MM.1S (cell line): ENCODE results near the gene YWHAE.

ENCODE experiments used
- DNase-seq: peaks from one replicate; pipeline ENCODE4 v3.0.0-alpha.2; 2015
- H2AFZ ChIP-seq: fragments of 300-600 bp; sonication (generic); 2 replicates; pipeline ENCODE4 v1.6.0; 2016; ENCODE audit warnings: antibody characterized with exemption, low read length
- H3F3A ChIP-seq: fragments of 300-600 bp; sonication (generic); 2 replicates; pipeline ENCODE4 v1.6.1; 2016; ENCODE audit warnings: mild to moderate bottlenecking, antibody characterized with exemption, low read length, moderate library complexity, mixed read lengths; ENCODE audit not compliant: insufficient read depth
- H3K27ac ChIP-seq: fragments of 300-600 bp; sonication (generic); 2 replicates; pipeline ENCODE4 v1.5.1; 2016; ENCODE audit warnings: mild to moderate bottlenecking, low read length
- H3K27me3 ChIP-seq: fragments of 300-600 bp; sonication (generic); replicated peaks from 2 replicates; pipeline ENCODE4 v1.6.0; 2016; ENCODE audit warnings: low read length; ENCODE audit not compliant: insufficient read depth
- H3K36me3 ChIP-seq: fragments of 300-600 bp; sonication (generic); replicated peaks from 2 replicates; pipeline ENCODE4 v1.6.1; 2016; ENCODE audit warnings: mild to moderate bottlenecking, low read length, mixed read lengths; ENCODE audit not compliant: insufficient read depth
- H3K4me1 ChIP-seq: fragments of 300-600 bp; sonication (generic); 2 replicates; pipeline ENCODE4 v1.6.1; 2016; ENCODE audit warnings: low read length, mixed read lengths
- H3K4me2 ChIP-seq: fragments of 300-600 bp; sonication (generic); 2 replicates; pipeline ENCODE4 v1.6.0; 2016; ENCODE audit warnings: low read depth, low read length
- H3K4me3 ChIP-seq: fragments of 300-600 bp; sonication (generic); 2 replicates; pipeline ENCODE4 v1.5.1; 2016; ENCODE audit warnings: low read length, mixed read lengths
- H3K79me2 ChIP-seq: fragments of 300-600 bp; sonication (generic); 2 replicates; pipeline ENCODE4 v1.6.1; 2016; ENCODE audit warnings: mixed run types, low read length, mixed read lengths
- H3K9ac ChIP-seq: fragments of 300-600 bp; sonication (generic); 2 replicates; pipeline ENCODE4 v1.6.1; 2016; ENCODE audit warnings: low read length, mixed read lengths
- H3K9me2 ChIP-seq: fragments of 300-600 bp; sonication (generic); replicated peaks from 2 replicates; pipeline ENCODE4 v1.6.1; 2016; ENCODE audit warnings: mild to moderate bottlenecking, low read length, mixed read lengths; ENCODE audit not compliant: insufficient read depth
- H3K9me3 ChIP-seq: fragments of 300-600 bp; sonication (generic); replicated peaks from 2 replicates; pipeline ENCODE4 v1.6.1; 2016; ENCODE audit warnings: mild to moderate bottlenecking, low read length, mixed read lengths; ENCODE audit not compliant: insufficient read depth
- H4K20me1 ChIP-seq: fragments of 300-600 bp; sonication (generic); 2 replicates; pipeline ENCODE4 v1.6.1; 2016; ENCODE audit warnings: mild to moderate bottlenecking, low read length, moderate library complexity, mixed read lengths; ENCODE audit not compliant: insufficient read depth
- EZH2 ChIP-seq: fragments of 300-600 bp; sonication (generic); optimal IDR thresholded peaks from 2 replicates; pipeline ENCODE3; 2017; ENCODE audit warnings: low read depth, mild to moderate bottlenecking, antibody characterized with exemption, low read length, mixed read lengths
- EZH2phosphoT487 ChIP-seq: fragments of 300-600 bp; sonication (generic); IDR thresholded peaks from 2 replicates; pipeline ENCODE4 v1.6.1; 2018; ENCODE audit warnings: antibody characterized with exemption, low read length
- TF ChIP-seq, protein P1 (sequence below): fragments of 300-600 bp; sonication (generic); IDR thresholded peaks from 2 replicates; pipeline ENCODE4 v1.5.1; 2016; ENCODE audit warnings: antibody characterized with exemption, low read length, mixed read lengths

YWHAE gene

DNA sequence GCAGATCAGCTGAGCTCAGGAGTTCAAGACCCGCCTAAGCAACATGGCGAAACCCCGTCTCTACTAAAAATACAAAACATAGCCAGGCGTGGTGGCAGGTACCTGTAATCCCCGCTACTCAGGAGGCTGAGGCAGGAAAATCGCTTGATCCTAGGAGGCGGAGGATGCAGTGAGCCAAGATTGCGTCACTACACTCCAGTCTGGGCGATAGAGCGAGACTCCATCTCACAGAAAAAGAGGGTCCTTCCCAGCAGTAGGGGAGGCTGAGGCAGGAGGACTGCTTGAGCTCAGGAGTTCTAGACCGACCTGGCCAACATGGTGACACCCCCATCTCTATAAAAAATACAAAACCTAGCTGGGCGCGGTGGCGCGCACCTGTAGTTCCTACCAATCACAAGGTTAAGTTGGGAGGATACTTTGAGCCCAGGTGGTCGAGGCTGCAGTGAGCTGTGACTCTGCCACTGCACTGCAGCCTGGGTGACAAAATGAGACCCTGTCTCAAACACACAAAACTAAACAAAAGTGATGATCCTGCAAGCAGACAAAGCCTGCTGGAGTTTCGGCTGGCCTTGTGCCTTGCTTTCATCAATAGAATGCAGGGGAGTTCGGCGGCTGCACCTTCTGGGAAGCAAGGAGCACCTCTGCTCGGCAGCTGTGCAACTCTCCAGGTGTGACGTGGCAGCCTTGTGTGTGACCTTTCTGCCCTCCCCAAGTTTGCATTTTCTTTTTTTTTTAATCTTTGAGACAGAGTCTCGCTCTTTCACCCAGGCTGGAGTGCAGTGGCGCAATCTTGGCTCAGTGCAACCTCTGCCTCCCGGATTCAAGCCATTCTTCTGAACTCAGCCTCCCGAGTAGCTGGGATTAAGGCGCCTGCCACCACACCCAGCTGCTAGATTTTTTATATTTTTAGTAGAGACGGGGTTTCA is 12.4 kb upstream of the YWHAE start:
- H3K27ac ChIP-seq, result no peak overlapping the region
- no peaks in the 10 kb centered on the region for H4K20me1 ChIP-seq
- H3K9ac ChIP-seq, result no peak overlapping the region
- no peak overlapping the region for H3K4me2 ChIP-seq
- TF ChIP-seq EZH2phosphoT487 (no peak), EZH2 (no peak)
- TF ChIP-seq, protein P1, sequence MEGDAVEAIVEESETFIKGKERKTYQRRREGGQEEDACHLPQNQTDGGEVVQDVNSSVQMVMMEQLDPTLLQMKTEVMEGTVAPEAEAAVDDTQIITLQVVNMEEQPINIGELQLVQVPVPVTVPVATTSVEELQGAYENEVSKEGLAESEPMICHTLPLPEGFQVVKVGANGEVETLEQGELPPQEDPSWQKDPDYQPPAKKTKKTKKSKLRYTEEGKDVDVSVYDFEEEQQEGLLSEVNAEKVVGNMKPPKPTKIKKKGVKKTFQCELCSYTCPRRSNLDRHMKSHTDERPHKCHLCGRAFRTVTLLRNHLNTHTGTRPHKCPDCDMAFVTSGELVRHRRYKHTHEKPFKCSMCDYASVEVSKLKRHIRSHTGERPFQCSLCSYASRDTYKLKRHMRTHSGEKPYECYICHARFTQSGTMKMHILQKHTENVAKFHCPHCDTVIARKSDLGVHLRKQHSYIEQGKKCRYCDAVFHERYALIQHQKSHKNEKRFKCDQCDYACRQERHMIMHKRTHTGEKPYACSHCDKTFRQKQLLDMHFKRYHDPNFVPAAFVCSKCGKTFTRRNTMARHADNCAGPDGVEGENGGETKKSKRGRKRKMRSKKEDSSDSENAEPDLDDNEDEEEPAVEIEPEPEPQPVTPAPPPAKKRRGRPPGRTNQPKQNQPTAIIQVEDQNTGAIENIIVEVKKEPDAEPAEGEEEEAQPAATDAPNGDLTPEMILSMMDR, result no peak
- no peak for DNase-seq
- H3K27me3 ChIP-seq, result no peaks in the 10 kb centered on the region
- H3K4me1 ChIP-seq, result no peaks in the 10 kb centered on the region
- H3F3A ChIP-seq, result no peaks in the 10 kb centered on the region
- no peaks in the 10 kb centered on the region for H3K79me2 ChIP-seq
- no peaks in the 10 kb centered on the region for H3K36me3 ChIP-seq
- H2AFZ ChIP-seq, result no peak overlapping the region
- no peak overlapping the region for H3K4me3 ChIP-seq
- no peaks in the 10 kb centered on the region for H3K9me2 ChIP-seq
- no peaks in the 10 kb centered on the region for H3K9me3 ChIP-seq

DNA sequence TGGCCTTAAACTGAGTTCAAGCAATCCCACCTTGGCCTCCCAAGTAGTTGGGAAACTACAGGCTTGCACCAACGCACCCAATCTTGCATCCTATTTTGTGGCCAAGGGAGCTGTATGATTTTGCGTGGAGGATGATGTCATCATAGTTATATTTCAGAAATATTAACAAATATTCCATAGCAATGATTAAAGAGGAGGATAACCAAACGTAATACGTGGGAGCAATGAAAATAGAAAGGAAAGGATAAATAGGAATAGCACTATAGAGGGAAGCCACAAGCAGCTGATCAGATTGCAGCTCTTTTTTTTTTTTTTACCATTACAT is 2.2 kb upstream of the YWHAE start:
- H3K4me1 ChIP-seq, result peaks cover 6% of the 10 kb centered on the region
- no peak overlapping the region for H2AFZ ChIP-seq
- no peaks in the 10 kb centered on the region for H3K9me2 ChIP-seq
- H3F3A ChIP-seq, result no peaks in the 10 kb centered on the region
- TF ChIP-seq, protein P1, result no peak
- TF ChIP-seq EZH2, result no peak
- TF ChIP-seq EZH2phosphoT487, result no peak
- no peak for DNase-seq
- H4K20me1 ChIP-seq, result peaks cover 15% of the 10 kb centered on the region
- H3K27ac ChIP-seq, result no peak overlapping the region
- H3K4me2 ChIP-seq, result no peak overlapping the region
- H3K27me3 ChIP-seq, result no peaks in the 10 kb centered on the region
- H3K4me3 ChIP-seq, result no peak overlapping the region
- H3K9ac ChIP-seq, result no peak overlapping the region
- no peaks in the 10 kb centered on the region; the same call in 1 of the 2 replicates for H3K36me3 ChIP-seq
- peaks cover 28% of the 10 kb centered on the region for H3K79me2 ChIP-seq
- H3K9me3 ChIP-seq, result no peaks in the 10 kb centered on the region

DNA sequence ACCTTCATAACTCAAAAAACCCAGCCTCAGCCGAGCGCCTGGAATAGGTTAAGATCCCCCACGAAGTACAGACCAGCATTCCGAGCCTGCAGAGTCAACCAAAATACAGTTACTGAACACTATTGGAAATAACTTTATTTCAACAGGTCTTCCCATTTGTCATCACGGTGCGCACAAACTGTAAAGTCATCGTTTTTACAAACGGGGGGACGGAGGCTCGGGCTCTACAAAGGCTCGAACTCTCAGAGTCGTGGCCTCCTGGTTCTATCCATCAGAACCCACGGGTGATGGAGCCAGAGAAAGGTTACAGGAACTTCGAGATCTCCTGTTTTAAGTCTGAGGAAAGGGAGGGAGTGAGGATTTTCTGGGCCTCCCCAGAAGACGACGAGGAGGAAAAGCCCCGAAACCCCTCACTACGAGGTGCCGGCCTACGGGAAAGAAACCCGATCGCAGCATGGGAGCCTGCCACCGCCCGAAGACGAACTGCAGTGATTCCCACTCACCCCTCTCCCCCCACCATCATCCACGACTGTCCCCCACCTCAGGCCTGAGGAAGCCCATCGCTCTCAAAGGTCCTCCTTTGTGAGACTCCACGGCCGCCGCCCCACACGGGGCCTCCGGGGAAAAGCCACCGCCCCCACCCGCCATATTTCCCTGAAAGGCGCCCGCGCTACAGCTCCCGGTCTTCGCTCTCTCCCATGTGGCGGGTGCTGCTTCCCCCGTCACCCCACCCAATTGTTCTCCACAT is 917 bp downstream of the YWHAE start:
- peaks cover 43% of the 10 kb centered on the region for H4K20me1 ChIP-seq

More for the DNA sequence above, 917 bp downstream of the YWHAE start:
- H3K4me3 ChIP-seq, result peak overlapping the region; percentile 82
- H3F3A ChIP-seq, result peaks cover 16% of the 10 kb centered on the region
- DNase-seq, result peak; percentile 33
- H3K9me2 ChIP-seq, result no peaks in the 10 kb centered on the region
- peak overlapping the region; percentile 76; the same call in 1 of the 2 replicates for H3K27ac ChIP-seq
- no peak overlapping the region for H2AFZ ChIP-seq
- peak overlapping the region; percentile 92 for H3K9ac ChIP-seq
- H3K27me3 ChIP-seq, result no peaks in the 10 kb centered on the region
- H3K4me1 ChIP-seq, result peaks cover 13% of the 10 kb centered on the region
- H3K4me2 ChIP-seq, result peak overlapping the region; percentile 74
- TF ChIP-seq EZH2phosphoT487 (no peak), EZH2 (no peak)
- TF ChIP-seq, protein P1, result no peak
- peaks cover 59% of the 10 kb centered on the region for H3K79me2 ChIP-seq
- H3K36me3 ChIP-seq, result no peaks in the 10 kb centered on the region; the same call in 1 of the 2 replicates
- no peaks in the 10 kb centered on the region for H3K9me3 ChIP-seq
